Common myeloid progenitor, CD34-positive (primary cell): ENCODE results near the gene C1orf35.

Experiments used
- CTCF ChIA-PET: fragments of 350-600 bp; sonication (Branson Sonifier 250); formaldehyde crosslinking; loops from one replicate; lab custom pipeline; 2021; ENCODE audit warnings: antibody characterized with exemption; lab: Charles Lee
- POLR2A ChIA-PET: fragments of 350-600 bp; sonication (Branson Sonifier 250); formaldehyde crosslinking; loops from one replicate; lab custom pipeline; 2021; ENCODE audit warnings: antibody characterized with exemption; lab: Charles Lee
- DNase-seq, 3 donors: peaks; one replicate each; pipeline versions ENCODE4 v3.0.0 to v3.0.0-alpha.2; 2013
- H3K27ac ChIP-seq, 2 experiments: 1 replicate in 1 of 2; 2 replicates in 1 of 2; pipeline ENCODE4 v1.7.0; 2013; ENCODE audit warnings: inconsistent platforms in 2 of 2, low read length in 2 of 2, mild to moderate bottlenecking in 2 of 2, low read depth in 1 of 2, moderate library complexity in 1 of 2; ENCODE audit not compliant: severe bottlenecking in 2 of 2, insufficient read depth in 1 of 2, poor library complexity in 1 of 2
- H3K27me3 ChIP-seq, 5 experiments: replicated peaks in 2 of 5; 1 replicate in 3 of 5; 2 replicates in 2 of 5; pipeline versions ENCODE4 v1.6.1 to v1.7.0; 2013; ENCODE audit warnings: low read length in 4 of 5, mild to moderate bottlenecking in 2 of 5, moderate library complexity in 2 of 5, inconsistent platforms in 1 of 5; ENCODE audit not compliant: insufficient read depth in 5 of 5, control insufficient read depth in 4 of 5
- H3K36me3 ChIP-seq, 4 experiments: 1 replicate in 2 of 4; 2 replicates in 2 of 4; pipeline versions ENCODE4 v1.6.1 to v1.7.0; 2013; ENCODE audit warnings: low read length in 3 of 4, control low read depth in 1 of 4, mild to moderate bottlenecking in 1 of 4; ENCODE audit not compliant: control insufficient read depth in 4 of 4, insufficient read depth in 4 of 4
- H3K4me1 ChIP-seq, 4 experiments: 1 replicate in 3 of 4; 2 replicates in 1 of 4; pipeline versions ENCODE4 v1.6.1 to v1.7.1; 2013; ENCODE audit warnings: low read length in 3 of 4, mild to moderate bottlenecking in 3 of 4, control low read depth in 1 of 4, inconsistent platforms in 1 of 4, moderate library complexity in 1 of 4; ENCODE audit not compliant: control insufficient read depth in 4 of 4, insufficient read depth in 4 of 4; ENCODE audit errors: control extremely low read depth in 1 of 4
- H3K4me3 ChIP-seq, 7 experiments: 1 replicate in 4 of 7; 2 replicates in 3 of 7; pipeline versions ENCODE4 v1.5.1 to v1.7.0; 2013; ENCODE audit warnings: mild to moderate bottlenecking in 7 of 7, low read length in 6 of 7, moderate library complexity in 6 of 7, inconsistent platforms in 2 of 7, low read depth in 2 of 7, control low read depth in 1 of 7; ENCODE audit not compliant: insufficient read depth in 4 of 7, control insufficient read depth in 1 of 7; ENCODE audit errors: extremely low read depth in 1 of 7
- H3K9me3 ChIP-seq, 5 experiments: 1 replicate in 4 of 5; 2 replicates in 1 of 5; pipeline versions ENCODE4 v1.6.1 to v1.7.1; 2013; ENCODE audit warnings: low read length in 4 of 5, mild to moderate bottlenecking in 2 of 5, inconsistent platforms in 1 of 5, low read depth in 1 of 5, moderate library complexity in 1 of 5; ENCODE audit not compliant: control insufficient read depth in 4 of 5, insufficient read depth in 2 of 5; ENCODE audit errors: control extremely low read depth in 1 of 5
- WGBS: methylation state at CpG from one replicate; pipeline ENCODE4 v1.1.5; 2013; ENCODE audit not compliant: insufficient coverage; 5-methylcytosine and 5-hydroxymethylcytosine counted together

Gene C1orf35

DNA sequence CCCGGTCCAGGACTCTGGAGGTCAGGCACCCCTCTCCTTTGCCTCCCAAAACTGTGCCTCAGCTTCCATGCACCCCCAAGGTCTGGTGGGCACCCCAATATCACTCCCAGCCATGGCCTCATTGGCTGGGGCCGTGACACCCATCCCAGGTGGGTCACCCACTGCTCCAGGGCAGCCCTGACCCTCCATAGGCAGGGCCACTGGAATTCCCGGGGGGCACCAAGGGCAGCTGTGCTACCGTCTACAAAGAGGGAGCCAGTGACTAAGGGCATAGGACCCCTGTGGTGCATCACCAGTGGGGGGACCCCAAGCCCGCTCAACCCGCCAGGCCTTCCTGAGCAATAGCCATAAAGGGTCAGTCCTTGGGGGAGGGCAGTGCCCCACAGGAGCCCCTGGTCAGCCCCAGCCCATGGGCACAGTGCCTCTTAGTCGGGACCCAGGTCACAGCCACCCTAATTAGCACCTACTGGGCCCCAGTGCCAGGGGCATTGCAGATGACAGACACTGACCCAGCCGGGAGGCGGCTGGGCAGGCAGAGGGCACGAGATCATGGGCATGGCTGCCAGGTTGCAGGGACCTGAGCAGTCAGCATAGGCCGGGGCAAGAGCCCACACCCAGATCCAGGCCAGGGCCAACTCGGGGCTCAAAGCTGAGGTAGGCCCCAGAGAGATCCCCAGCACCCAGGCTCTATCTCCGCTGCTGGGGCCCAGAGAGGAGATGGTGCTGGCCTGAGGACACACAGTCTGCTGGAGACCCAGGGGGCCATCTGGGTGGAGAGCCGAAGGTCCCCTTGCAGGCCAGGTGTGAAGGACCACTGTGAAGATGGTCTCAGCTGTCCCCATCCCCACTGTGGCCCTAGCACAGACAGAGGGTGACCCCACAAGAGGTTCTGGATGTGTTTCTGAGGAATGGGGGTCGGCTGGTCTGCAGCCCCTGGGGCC is 39.6 kb downstream of the C1orf35 start:
- peaks cover 0 to 21% (median 13%) of the 10 kb centered on the region in 4 experiments for H3K4me1 ChIP-seq
- ChIA-PET CTCF (no interaction called here), POLR2A (no interaction called here)
- H3K27ac ChIP-seq, result no peak overlapping the region
- H3K9me3 ChIP-seq, result peaks cover 0 to 3% (median 0%) of the 10 kb centered on the region in 5 experiments
- 94% methylated on average over 14 of the region's 15 CpGs for WGBS
- no peaks in the 10 kb centered on the region for H3K36me3 ChIP-seq
- peaks cover 0 to 83% (median 29%) of the 10 kb centered on the region in 5 experiments for H3K27me3 ChIP-seq
- no peak for DNase-seq
- H3K4me3 ChIP-seq, result no peak overlapping the region

DNA sequence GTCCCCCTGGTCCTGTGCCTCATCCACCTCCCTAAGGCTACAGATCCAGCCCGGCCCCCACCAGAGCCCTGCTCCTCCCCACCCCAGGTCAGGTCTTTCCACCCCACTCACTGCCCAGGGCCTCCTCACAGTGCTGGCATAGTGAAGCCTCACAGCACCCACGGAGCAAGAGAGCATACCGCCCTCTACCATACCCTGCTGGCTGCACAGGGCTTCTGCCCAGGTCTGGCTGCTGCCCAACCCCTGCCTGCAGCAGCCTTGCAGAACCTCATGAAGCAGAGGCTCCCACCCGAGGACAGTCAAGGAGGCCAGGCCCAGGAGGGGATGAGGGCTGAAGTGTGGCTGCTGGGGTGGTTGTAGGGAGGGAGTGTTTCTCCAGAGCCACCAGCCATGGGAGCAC is 40.3 kb downstream of the C1orf35 start:
- Histone ChIP-seq H3K4me1 (peaks cover 0 to 21% (median 13%) of the 10 kb centered on the region in 4 experiments), H3K9me3 (peaks cover 0 to 6% (median 0%) of the 10 kb centered on the region in 5 experiments), H3K27me3 (peaks cover 0 to 83% (median 36%) of the 10 kb centered on the region in 5 experiments), H3K36me3 (no peaks in the 10 kb centered on the region), H3K4me3 (no peak overlapping the region), H3K27ac (no peak overlapping the region)
- WGBS, result 75% methylated on average over 2 of the region's 4 CpGs
- CTCF ChIA-PET, result no interaction called here
- no peak for DNase-seq
- POLR2A ChIA-PET, result no interaction called here

DNA sequence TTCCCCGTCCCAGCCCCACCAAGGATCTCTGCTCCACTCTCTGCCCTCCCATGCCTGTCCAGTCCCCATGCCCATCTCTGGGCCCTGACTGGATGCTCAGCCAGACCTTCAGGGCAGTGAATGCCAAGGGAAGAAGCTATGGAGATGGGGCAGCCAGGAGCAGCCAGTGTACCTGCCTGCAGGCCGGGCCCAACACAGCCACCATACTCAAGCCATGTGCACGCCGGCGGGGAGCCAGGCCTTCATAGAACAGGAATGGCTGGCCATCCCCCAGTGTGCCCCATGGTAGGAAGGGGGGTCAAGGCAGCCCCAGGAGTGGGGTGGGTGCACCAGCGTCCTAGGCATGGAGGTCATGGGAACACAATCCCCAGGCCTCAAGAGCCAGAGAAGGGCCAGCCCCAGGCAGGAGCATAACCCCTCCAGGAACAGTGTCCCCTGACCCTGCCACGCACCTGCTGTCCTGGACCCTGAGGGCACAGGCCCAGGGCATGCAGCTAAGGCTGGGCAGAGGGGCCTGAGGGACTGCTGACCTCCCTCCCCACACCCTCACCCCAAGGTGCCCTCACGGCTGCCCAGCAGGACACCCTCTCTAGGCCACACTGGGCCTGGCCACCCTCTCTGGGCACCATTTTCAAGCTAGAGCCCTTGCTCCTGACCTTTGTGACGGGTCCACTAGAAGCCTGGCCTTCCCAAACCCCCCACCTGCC is 40.9 kb downstream of the C1orf35 start:
- 100% methylated on average over 9 of the region's 9 CpGs for WGBS
- ChIA-PET CTCF (no interaction called here), POLR2A (no interaction called here)
- no peak overlapping the region for H3K27ac ChIP-seq
- H3K9me3 ChIP-seq, result peaks cover 0 to 8% (median 0%) of the 10 kb centered on the region in 5 experiments
- no peak for DNase-seq
- H3K36me3 ChIP-seq, result no peaks in the 10 kb centered on the region
- H3K4me1 ChIP-seq, result peaks cover 0 to 21% (median 13%) of the 10 kb centered on the region in 4 experiments
- H3K4me3 ChIP-seq, result no peak overlapping the region
- peaks cover under 1 to 83% (median 40%) of the 10 kb centered on the region in 5 experiments for H3K27me3 ChIP-seq

DNA sequence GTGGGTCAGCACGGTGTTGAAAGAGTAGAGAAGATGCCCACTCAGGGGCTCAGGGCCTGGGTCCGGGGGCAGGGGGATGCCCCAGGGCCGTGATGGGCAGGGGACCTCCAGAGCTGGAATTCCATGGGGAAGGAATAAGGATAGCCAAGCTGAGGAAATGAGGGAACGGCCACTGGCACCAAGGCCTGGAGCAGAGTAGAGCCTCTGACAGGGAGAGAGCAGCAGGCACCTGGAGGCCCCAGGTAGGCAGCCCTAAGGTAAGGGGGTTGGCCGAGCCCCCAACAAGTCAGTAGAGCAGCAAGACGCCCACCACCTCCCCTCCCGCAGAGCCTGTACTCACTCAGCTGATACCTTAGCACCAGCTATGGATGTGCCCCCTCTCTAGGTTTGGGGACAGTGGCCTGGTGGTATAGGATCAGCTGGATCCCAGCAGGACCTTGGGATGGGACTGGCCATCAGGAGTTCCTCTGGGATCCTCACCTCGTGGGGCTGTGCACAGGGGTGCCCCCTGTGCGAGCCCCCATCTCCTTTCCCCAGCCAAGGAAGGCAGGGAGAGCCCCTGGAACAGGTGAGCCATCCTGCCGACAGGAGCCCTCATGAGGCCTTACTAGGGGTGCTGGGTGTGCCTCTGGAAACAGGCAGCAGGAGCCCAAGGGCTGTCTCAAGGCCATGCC is 41.6 kb downstream of the C1orf35 start:
- no peak for DNase-seq
- POLR2A ChIA-PET, result no interaction called here
- Histone ChIP-seq H3K27ac (no peak overlapping the region), H3K36me3 (no peaks in the 10 kb centered on the region), H3K4me3 (no peak overlapping the region), H3K9me3 (peaks cover 0 to 8% (median 0%) of the 10 kb centered on the region in 5 experiments), H3K27me3 (peaks cover 3 to 83% (median 37%) of the 10 kb centered on the region in 5 experiments), H3K4me1 (peaks cover 0 to 21% (median 13%) of the 10 kb centered on the region in 4 experiments)
- CTCF ChIA-PET, result interaction anchor here (1.8 kb wide), 1 partner anchor 62 kb away, joined by 7 read pairs; no protein-coding TSS in a partner anchor
- 58% methylated on average over 5 of the region's 10 CpGs for WGBS

DNA sequence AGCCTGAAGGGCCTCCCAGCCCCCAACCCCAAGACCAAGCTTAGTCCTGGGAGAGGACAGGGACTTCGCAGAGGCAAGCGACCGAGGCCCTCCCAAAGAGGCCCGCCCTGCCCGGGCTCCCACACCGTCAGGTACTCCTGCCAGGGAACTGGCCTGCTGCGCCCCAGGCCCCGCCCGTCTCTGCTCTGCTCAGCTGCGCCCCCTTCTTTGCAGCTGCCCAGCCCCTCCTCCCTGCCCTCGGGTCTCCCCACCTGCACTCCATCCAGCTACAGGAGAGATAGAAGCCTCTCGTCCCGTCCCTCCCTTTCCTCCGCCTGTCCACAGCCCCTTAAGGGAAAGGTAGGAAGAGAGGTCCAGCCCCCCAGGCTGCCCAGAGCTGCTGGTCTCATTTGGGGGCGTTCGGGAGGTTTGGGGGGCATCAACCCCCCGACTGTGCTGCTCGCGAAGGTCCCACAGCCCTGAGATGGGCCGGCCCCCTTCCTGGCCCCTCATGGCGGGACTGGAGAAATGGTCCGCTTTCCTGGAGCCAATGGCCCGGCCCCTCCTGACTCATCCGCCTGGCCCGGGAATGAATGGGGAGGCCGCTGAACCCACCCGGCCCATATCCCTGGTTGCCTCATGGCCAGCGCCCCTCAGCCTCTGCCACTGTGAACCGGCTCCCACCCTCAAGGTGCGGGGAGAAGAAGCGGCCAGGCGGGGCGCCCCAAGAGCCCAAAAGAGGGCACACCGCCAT is 42.5 kb downstream of the C1orf35 start:
- Histone ChIP-seq H3K4me1 (peaks cover 0 to 21% (median 13%) of the 10 kb centered on the region in 4 experiments), H3K27me3 (peaks cover 6 to 83% (median 40%) of the 10 kb centered on the region in 5 experiments), H3K27ac (no peak overlapping the region), H3K4me3 (peak overlapping the region in 3 of 7 experiments; percentile 9 to 62 (median 19)), H3K9me3 (peaks cover 0 to 8% (median 0%) of the 10 kb centered on the region in 5 experiments), H3K36me3 (no peaks in the 10 kb centered on the region)
- DNase-seq, result peak in 1 of 3 donors; percentile 17
- 6% methylated on average over 27 of the region's 34 CpGs for WGBS
- POLR2A ChIA-PET, result no interaction called here
- CTCF ChIA-PET, result interaction anchor here (1.8 kb wide), 1 partner anchor 61 kb away, joined by 7 read pairs; no protein-coding TSS in a partner anchor
